GM12878 (cell line): ENCODE measurements around the gene TEX36. TPM values are rescaled to one million over a fixed set of nuclear protein-coding genes. Genes with fewer than 3 reads are reported as not detected.

Experiments
- ATAC-seq: fragments of 200-7000 bp; cut with Tn5 transposase; 3 replicates; pipeline ENCODE4 v1.9.1; 2020; ENCODE audit warnings: mild to moderate bottlenecking, moderate library complexity
- BruUV-seq: library from RNA; stranded (reverse); fragments of 400-500 nt; replicated peaks from 2 replicates; lab custom pipeline; 2021; lab: Mats Ljungman, UMichigan
- CTCF ChIA-PET: fragments of 300-600 bp; sonication (Branson Sonifier 250); formaldehyde crosslinking; extraction: SDS; loops from one replicate; lab custom pipeline; 2021; ENCODE audit warnings: inconsistent platforms; lab: Yijun Ruan, JAX
- POLR2A ChIA-PET: fragments of 350-600 bp; formaldehyde crosslinking; extraction: SDS; loops from one replicate; lab custom pipeline; 2021; ENCODE audit warnings: inconsistent platforms; lab: Charles Lee
- RAD21 ChIA-PET: fragments of 300-600 bp; sonication (Branson Sonifier 250); formaldehyde crosslinking; loops from one replicate; lab custom pipeline; 2023; ENCODE audit warnings: antibody characterized with exemption; ENCODE audit not compliant: unreplicated experiment; lab: Charles Lee
- SMC1A ChIA-PET: fragments of 300-600 bp; sonication (Branson Sonifier 250); formaldehyde crosslinking; loops from one replicate; lab custom pipeline; 2023; ENCODE audit not compliant: unreplicated experiment, uncharacterized antibody; lab: Charles Lee
- DNase-seq: peaks from one replicate; pipeline ENCODE4 v3.0.0-alpha.2; 2011; ENCODE audit warnings: low read depth, low spot score
- FAIRE-seq: peaks from 3 replicates; lab custom pipeline; 2011; peaks lifted over from hg19 to GRCh38; lab: Jason Lieb, UNC
- H2AFZ ChIP-seq: 2 replicates; pipeline ENCODE4 v1.6.0; 2011; ENCODE audit warnings: low read depth, low read length, control low read depth; ENCODE audit not compliant: control insufficient read depth
- H3K27ac ChIP-seq: 2 replicates; pipeline ENCODE4 v1.5.1; 2011; ENCODE audit warnings: control low read depth; ENCODE audit not compliant: control insufficient read depth, insufficient read depth
- H3K27me3 ChIP-seq, 2 experiments: replicated peaks in 1 of 2; 2 replicates each; pipeline versions ENCODE4 v1.6.0 to v1.6.1; 2011; ENCODE audit warnings: low read length in 1 of 2; ENCODE audit not compliant: control insufficient read depth in 2 of 2, insufficient read depth in 2 of 2
- H3K36me3 ChIP-seq, 2 experiments: 2 replicates each; pipeline ENCODE4 v1.5.1; 2011; ENCODE audit warnings: low read length in 1 of 2; ENCODE audit not compliant: control insufficient read depth in 2 of 2, insufficient read depth in 2 of 2
- H3K4me1 ChIP-seq: 2 replicates; pipeline ENCODE4 v1.6.1; 2011; ENCODE audit warnings: mild to moderate bottlenecking, low read length, moderate library complexity, mixed read lengths; ENCODE audit not compliant: control insufficient read depth, insufficient read depth
- H3K4me2 ChIP-seq: 2 replicates; pipeline ENCODE4 v1.6.0; 2011; ENCODE audit warnings: control low read depth; ENCODE audit not compliant: control insufficient read depth, insufficient read depth
- H3K4me3 ChIP-seq: fragments of 200-600 bp; sonication (generic); 2 replicates; pipeline ENCODE4 v1.5.1; 2016
- H3K79me2 ChIP-seq: 2 replicates; pipeline ENCODE4 v1.6.0; 2011; ENCODE audit warnings: low read length; ENCODE audit not compliant: control insufficient read depth, insufficient read depth
- H3K9ac ChIP-seq: 2 replicates; pipeline ENCODE4 v1.8.0; 2011; ENCODE audit warnings: low read length, control low read depth, mixed read lengths; ENCODE audit not compliant: control insufficient read depth, insufficient read depth
- H3K9me3 ChIP-seq: replicated peaks from 3 replicates; pipeline ENCODE4 v1.5.1; 2011; ENCODE audit warnings: mild to moderate bottlenecking, low read length; ENCODE audit not compliant: control insufficient read depth, insufficient read depth
- H4K20me1 ChIP-seq: 2 replicates; pipeline ENCODE4 v1.6.0; 2011; ENCODE audit not compliant: control insufficient read depth, insufficient read depth
- BACH1 ChIP-seq: fragments of 450-650 bp; IDR thresholded peaks from 2 replicates; pipeline ENCODE4 v1.6.1; 2017; ENCODE audit warnings: mild to moderate bottlenecking, borderline replicate concordance
- BMI1 ChIP-seq: fragments of 450-650 bp; IDR thresholded peaks from 2 replicates; pipeline ENCODE4 v1.6.1; 2016; ENCODE audit warnings: mild to moderate bottlenecking, moderate library complexity, borderline replicate concordance
- EGR1 ChIP-seq, 2 experiments: IDR thresholded peaks; 1 replicate in 1 of 2; 2 replicates in 1 of 2; pipeline ENCODE4 v1.6.1; 2011 to 2012; ENCODE audit warnings: low read depth in 2 of 2, low read length in 2 of 2, borderline replicate concordance in 1 of 2, mild to moderate bottlenecking in 1 of 2, moderate library complexity in 1 of 2
- IKZF2 ChIP-seq, 2 experiments: fragments of 450-650 bp; IDR thresholded peaks; 2 replicates each; pipeline ENCODE4 v1.6.1; 2017; ENCODE audit warnings: mild to moderate bottlenecking in 2 of 2, moderate library complexity in 2 of 2
- IRF5 ChIP-seq: fragments of 450-650 bp; IDR thresholded peaks from 2 replicates; pipeline ENCODE4 v1.6.1; 2017; ENCODE audit warnings: borderline replicate concordance
- KDM1A ChIP-seq: fragments of 200-600 bp; sonication (generic); IDR thresholded peaks from 2 replicates; pipeline ENCODE4 v1.6.1; 2016; ENCODE audit warnings: borderline replicate concordance
- PBX3 ChIP-seq: IDR thresholded peaks from 2 replicates; pipeline ENCODE4 v1.6.1; 2011; ENCODE audit warnings: mild to moderate bottlenecking, low read depth, low read length, moderate library complexity; ENCODE audit not compliant: insufficient replicate concordance
- TCF7 ChIP-seq: IDR thresholded peaks from 2 replicates; pipeline ENCODE4 v1.6.1; 2014; ENCODE audit warnings: antibody characterized with exemption, borderline replicate concordance
- YY1 ChIP-seq: IDR thresholded peaks from 2 replicates; pipeline ENCODE4 v1.6.1; 2011; ENCODE audit warnings: low read depth, mild to moderate bottlenecking, low read length
- WGBS: methylation state at CpG from one replicate; pipeline ENCODE4 v1.1.6; 2016; ENCODE audit warnings: low lambda C conversion rate; ENCODE audit not compliant: insufficient replicate concordance, insufficient coverage; ENCODE audit errors: missing lambda C conversion rate; 5-methylcytosine and 5-hydroxymethylcytosine counted together
- in situ Hi-C: fragments of 300-500 bp; cut with MboI; formaldehyde crosslinking; loops from 9 replicates; pipeline ENCODE4 v1.14.3; 2018; ENCODE audit warnings: mixed read lengths
- intact Hi-C: fragments of 100-400 bp; cut with micrococcal nuclease; formaldehyde crosslinking; loops from one replicate; pipeline ENCODE4 v1.14.2; 2022; ENCODE audit not compliant: unreplicated experiment
- polyA plus RNA-seq, 11 experiments: library from polyadenylated mRNA; depleted of rRNA in 4 of 11; unstranded in 6 of 11; stranded (reverse) in 5 of 11; fragments of >200 nt; fragmentation: Nextera tagmentation in 4 of 11; fragmentation: Illumina TruSeq in 1 of 11; extraction: Ambion mirVana in 4 of 11; extraction: Trizol in 1 of 11; gene quantifications; 1 replicate in 1 of 11; 2 replicates in 10 of 11; pipeline versions ENCODE4 v1.2.1 to v1.2.3, GENCODE V29; 2011 to 2016; ENCODE audit warnings: inconsistent platforms in 2 of 11, missing spikeins in 2 of 11, low read depth in 1 of 11
- total RNA-seq, 4 experiments: library from RNA; depleted of rRNA in 3 of 4; stranded (reverse); fragments of >200 nt in 3 of 4; fragmentation: Illumina TruSeq in 1 of 4; extraction: Trizol in 1 of 4; gene quantifications; 2 replicates each; pipeline versions ENCODE4 v1.2.1 to v1.2.3, GENCODE V29; 2013 to 2021
- TF ChIP-seq, protein P1 (sequence below): IDR thresholded peaks from 2 replicates; pipeline ENCODE4 v1.6.1; 2012; ENCODE audit warnings: low read depth, low read length, improper control_type of control experiment

Gene TEX36
- total and polyA plus RNA-seq, 10 of the 15 experiments (the other 5 are each of a cell fraction or from before 2014, with no cell fraction given), result not detected

GRCh38 chr10:125609859-125610258 lies 73.1 kb downstream of the TEX36 start:
- TF ChIP-seq TCF7 (no peak), BMI1 (no peak), BACH1 (no peak), KDM1A (no peak), EGR1 (IDR thresholded peaks at IDR 0.05; ENCODE audit: borderline replicate concordance in 1 of 2, low read depth in 2 of 2, low read length in 2 of 2) (no peak), IKZF2 (IDR thresholded peaks at IDR 0.05) (no peak), PBX3 (no peak), YY1 (no peak), IRF5 (no peak)
- TF ChIP-seq, protein P1, sequence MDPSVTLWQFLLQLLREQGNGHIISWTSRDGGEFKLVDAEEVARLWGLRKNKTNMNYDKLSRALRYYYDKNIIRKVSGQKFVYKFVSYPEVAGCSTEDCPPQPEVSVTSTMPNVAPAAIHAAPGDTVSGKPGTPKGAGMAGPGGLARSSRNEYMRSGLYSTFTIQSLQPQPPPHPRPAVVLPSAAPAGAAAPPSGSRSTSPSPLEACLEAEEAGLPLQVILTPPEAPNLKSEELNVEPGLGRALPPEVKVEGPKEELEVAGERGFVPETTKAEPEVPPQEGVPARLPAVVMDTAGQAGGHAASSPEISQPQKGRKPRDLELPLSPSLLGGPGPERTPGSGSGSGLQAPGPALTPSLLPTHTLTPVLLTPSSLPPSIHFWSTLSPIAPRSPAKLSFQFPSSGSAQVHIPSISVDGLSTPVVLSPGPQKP, result no peak
- TF ChIP-seq, all 136 proteins: peak for 0
- ChIA-PET POLR2A (no interaction called here), RAD21 (no interaction called here), SMC1A (no interaction called here), CTCF (no interaction called here)
- H3K79me2 ChIP-seq, result no peaks in the 10 kb centered on the region
- no peak overlapping the region for H3K9ac ChIP-seq
- 45% methylated on average over 4 of the region's 4 CpGs for WGBS
- in situ Hi-C loops (no loop called here), intact Hi-C loops (no loop called here)
- ATAC-seq, result no peak
- no peaks in the 10 kb centered on the region for H4K20me1 ChIP-seq
- no peak overlapping the region for H2AFZ ChIP-seq
- no peak for FAIRE-seq
- BruUV-seq, result no TSS peak
- H3K27ac ChIP-seq, result no peak overlapping the region
- H3K9me3 ChIP-seq, result no peaks in the 10 kb centered on the region
- DNase-seq, result no peak
- H3K4me2 ChIP-seq, result no peak overlapping the region
- H3K27me3 ChIP-seq, result no peaks in the 10 kb centered on the region
- H3K4me1 ChIP-seq, result no peaks in the 10 kb centered on the region
- H3K4me3 ChIP-seq, result no peak overlapping the region
- H3K36me3 ChIP-seq, result no peaks in the 10 kb centered on the region
